IMR-90 (cell line): ENCODE measurements around the gene ZNF766. TPM values are rescaled to one million over a fixed set of nuclear protein-coding genes. Genes with fewer than 3 reads are reported as not detected.

Experiments
- ATAC-seq: fragments of 200-7000 bp; cut with Tn5 transposase; 2 replicates; pipeline ENCODE4 v1.9.1; 2020; ENCODE audit warnings: low read depth, mild to moderate bottlenecking, moderate library complexity
- BruUV-seq: library from RNA; stranded (reverse); fragments of 400-500 nt; replicated peaks from 2 replicates; lab custom pipeline; 2021; lab: Mats Ljungman, UMichigan
- CTCF ChIA-PET: fragments of 300-600 bp; formaldehyde crosslinking; extraction: SDS; loops from one replicate; lab custom pipeline; 2021; ENCODE audit warnings: antibody characterized with exemption; lab: Yijun Ruan, JAX
- POLR2A ChIA-PET: fragments of 300-600 bp; sonication (Branson Sonifier 250); formaldehyde crosslinking; loops from one replicate; lab custom pipeline; 2022; ENCODE audit warnings: antibody characterized with exemption; ENCODE audit not compliant: unreplicated experiment; lab: Charles Lee
- DNase-seq: peaks from one replicate; pipeline ENCODE4 v3.0.0; 2013
- H2AFZ ChIP-seq: replicated peaks from 2 replicates; pipeline ENCODE3; 2013; ENCODE audit warnings: low read length, mild to moderate bottlenecking; ENCODE audit not compliant: poor library complexity
- H2AK5ac ChIP-seq: 2 replicates; pipeline ENCODE4 v1.6.1; 2013; ENCODE audit warnings: low read depth, low read length, inconsistent platforms
- H2AK9ac ChIP-seq: replicated peaks from 2 replicates; pipeline ENCODE3; 2013; ENCODE audit warnings: mild to moderate bottlenecking, low read depth, low read length, moderate library complexity; ENCODE audit not compliant: poor library complexity
- H2BK120ac ChIP-seq: 2 replicates; pipeline ENCODE4 v1.6.1; 2013; ENCODE audit warnings: low read depth, low read length, inconsistent platforms
- H2BK15ac ChIP-seq: 3 replicates; pipeline ENCODE4 v1.6.1; 2013; ENCODE audit warnings: low read depth, low read length, inconsistent platforms
- H2BK20ac ChIP-seq: 2 replicates; pipeline ENCODE4 v1.6.1; 2013; ENCODE audit warnings: low read depth, mild to moderate bottlenecking, inconsistent platforms, low read length, moderate library complexity
- H2BK5ac ChIP-seq: 2 replicates; pipeline ENCODE4 v1.6.1; 2013; ENCODE audit warnings: mild to moderate bottlenecking, low read depth, low read length, inconsistent platforms; ENCODE audit not compliant: poor library complexity, severe bottlenecking
- H3K14ac ChIP-seq: replicated peaks from 2 replicates; pipeline ENCODE4 v1.6.1; 2013; ENCODE audit warnings: low read depth, low read length, inconsistent platforms
- H3K18ac ChIP-seq: 2 replicates; pipeline ENCODE4 v1.6.1; 2013; ENCODE audit warnings: low read depth, low read length, control low read depth
- H3K23ac ChIP-seq: 2 replicates; pipeline ENCODE4 v1.6.1; 2013; ENCODE audit warnings: low read depth, low read length, inconsistent platforms
- H3K27ac ChIP-seq: 2 replicates; pipeline ENCODE4 v1.5.1; 2013; ENCODE audit warnings: mild to moderate bottlenecking, control low read depth, low read length; ENCODE audit not compliant: insufficient read depth
- H3K27me3 ChIP-seq: 2 replicates; pipeline ENCODE4 v1.6.1; 2013; ENCODE audit warnings: low read length; ENCODE audit not compliant: control insufficient read depth, insufficient read depth
- H3K36me3 ChIP-seq: 2 replicates; pipeline ENCODE4 v1.6.1; 2013; ENCODE audit warnings: low read length, mixed read lengths; ENCODE audit not compliant: control insufficient read depth, insufficient read depth
- H3K4ac ChIP-seq: 2 replicates; pipeline ENCODE4 v1.6.1; 2013; ENCODE audit warnings: low read depth, low read length, inconsistent platforms
- H3K4me1 ChIP-seq: 2 replicates; pipeline ENCODE4 v1.6.1; 2013; ENCODE audit warnings: low read length, mixed read lengths; ENCODE audit not compliant: control insufficient read depth, insufficient read depth
- H3K4me2 ChIP-seq: 2 replicates; pipeline ENCODE4 v1.6.1; 2013; ENCODE audit warnings: low read depth, mild to moderate bottlenecking, control low read depth, low read length, moderate library complexity
- H3K4me3 ChIP-seq: 2 replicates; pipeline ENCODE4 v1.5.1; 2013; ENCODE audit warnings: low read depth, mild to moderate bottlenecking, control low read depth, low read length, moderate library complexity; ENCODE audit not compliant: insufficient read depth
- H3K56ac ChIP-seq: 2 replicates; pipeline ENCODE4 v1.6.1; 2013; ENCODE audit warnings: low read length, inconsistent platforms; ENCODE audit not compliant: insufficient read depth; ENCODE audit errors: extremely low read depth
- H3K79me1 ChIP-seq, 2 experiments: 2 replicates each; pipeline ENCODE4 v1.6.1; 2013; ENCODE audit warnings: low read length in 2 of 2, inconsistent platforms in 1 of 2, low read depth in 1 of 2
- H3K9ac ChIP-seq: 2 replicates; pipeline ENCODE4 v1.6.1; 2013; ENCODE audit warnings: low read depth, low read length, control low read depth
- H3K9me1 ChIP-seq: 2 replicates; pipeline ENCODE4 v1.6.1; 2013; ENCODE audit warnings: low read length, inconsistent platforms; ENCODE audit not compliant: insufficient read depth
- H3K9me3 ChIP-seq: 2 replicates; pipeline ENCODE4 v1.6.1; 2013; ENCODE audit warnings: low read length; ENCODE audit not compliant: control insufficient read depth, insufficient read depth
- H4K20me1 ChIP-seq: 2 replicates; pipeline ENCODE4 v1.6.1; 2013; ENCODE audit warnings: low read length, inconsistent platforms; ENCODE audit not compliant: insufficient read depth
- H4K5ac ChIP-seq: 2 replicates; pipeline ENCODE4 v1.6.1; 2013; ENCODE audit warnings: mild to moderate bottlenecking, low read depth, low read length, control low read depth
- H4K8ac ChIP-seq, 2 experiments: 2 replicates each; pipeline ENCODE4 v1.6.1; 2013; ENCODE audit warnings: low read depth in 2 of 2, low read length in 2 of 2, control low read depth in 1 of 2, inconsistent platforms in 1 of 2
- H4K91ac ChIP-seq: 2 replicates; pipeline ENCODE4 v1.6.1; 2013; ENCODE audit warnings: low read depth, low read length, inconsistent platforms; ENCODE audit not compliant: insufficient read depth
- BHLHE40 ChIP-seq: fragments of 150-350 bp; IDR thresholded peaks from 2 replicates; pipeline ENCODE4 v1.6.1; 2016; ENCODE audit warnings: mild to moderate bottlenecking, low read depth, low read length
- CHD1 ChIP-seq: IDR thresholded peaks from 2 replicates; pipeline ENCODE4 v1.6.1; 2012; ENCODE audit warnings: low read depth, low read length, improper control_type of control experiment
- CTCF ChIP-seq: conservative IDR thresholded peaks from 2 replicates; pipeline ENCODE4 v1.5.1; 2012; ENCODE audit warnings: mild to moderate bottlenecking, low read depth, low read length, improper control_type of control experiment
- FOS ChIP-seq: fragments of 150-350 bp; IDR thresholded peaks from 2 replicates; pipeline ENCODE4 v1.6.1; 2016; ENCODE audit warnings: low read depth, low read length
- MAZ ChIP-seq: IDR thresholded peaks from 2 replicates; pipeline ENCODE4 v1.6.1; 2012; ENCODE audit warnings: low read depth, mild to moderate bottlenecking, low read length, improper control_type of control experiment, moderate library complexity, borderline replicate concordance
- POLR2A ChIP-seq: IDR thresholded peaks from 2 replicates; pipeline ENCODE4 v1.6.1; 2012; ENCODE audit warnings: mild to moderate bottlenecking, low read depth, low read length
- WGBS, 2 experiments: methylation state at CpG; one replicate each; pipeline versions ENCODE4 v1.1.5 to v1.1.7; 2013; ENCODE audit warnings: missing lambda C conversion rate in 2 of 2; ENCODE audit not compliant: insufficient read length in 1 of 2; ENCODE audit errors: extremely low coverage in 2 of 2; 5-methylcytosine and 5-hydroxymethylcytosine counted together
- dilution Hi-C: fragments of 300-500 bp; cut with HindIII; formaldehyde crosslinking; loops from one replicate; pipeline ENCODE4 v1.14.3; 2018; ENCODE audit warnings: low sequenced_read_pairs; ENCODE audit not compliant: unreplicated experiment
- in situ Hi-C: fragments of 300-500 bp; cut with MboI; formaldehyde crosslinking; loops from 3 replicates; pipeline ENCODE4 v1.14.3; 2019; ENCODE audit warnings: low sequenced_read_pairs, inconsistent platforms, mixed read lengths
- intact Hi-C: fragments of 100-400 bp; cut with micrococcal nuclease; formaldehyde crosslinking; loops from 2 replicates; pipeline ENCODE4 v1.10.0; 2022
- polyA plus RNA-seq, 3 experiments: library from polyadenylated mRNA; depleted of rRNA; stranded (reverse); fragments of >200 nt; gene quantifications; 2 replicates each; pipeline ENCODE4 v1.2.3, GENCODE V29; 2012; ENCODE audit warnings: low replicate concordance in 1 of 3
- total RNA-seq: library from RNA; depleted of rRNA; stranded (reverse); fragments of >200 nt; gene quantifications from 2 replicates; pipeline ENCODE4 v1.2.3, GENCODE V29; 2012

ZNF766 gene
- total and polyA plus RNA-seq, 2 of the 4 experiments (the other 2 are of a cell fraction): 4.9 to 20.4 TPM

- POLR2A ChIA-PET: no interaction called here
- dilution Hi-C loops: no loop called here
- Histone ChIP-seq H4K8ac (peak within 1 kb of the TSS; percentile 40 to 95), H3K36me3 (peaks cover 18% of the 10 kb centered on the region), H3K4me2 (peak within 1 kb of the TSS; percentile 88), H4K5ac (peak within 1 kb of the TSS; percentile 96), H3K56ac (peak within 1 kb of the TSS; percentile 32), H3K9ac (peak within 1 kb of the TSS; percentile 94), H2BK15ac (no peak within 1 kb of the TSS), H2BK20ac (no peak within 1 kb of the TSS), H2AK9ac (peak within 1 kb of the TSS; percentile 84), H3K9me1 (no peaks in the 10 kb centered on the region), H2BK120ac (no peak within 1 kb of the TSS), H2AK5ac (peak within 1 kb of the TSS; percentile 12; the same call in 1 of the 2 replicates), H4K91ac (no peak within 1 kb of the TSS; the same call in 1 of the 2 replicates), H3K4ac (peak within 1 kb of the TSS; percentile 67), H3K27me3 (no peaks in the 10 kb centered on the region), H3K27ac (peak within 1 kb of the TSS; percentile 95), H3K23ac (peak within 1 kb of the TSS; percentile 36; the same call in 1 of the 2 replicates), H3K9me3 (peaks cover 4% of the 10 kb centered on the region; the same call in 1 of the 2 replicates), H3K4me1 (peaks cover 2% of the 10 kb centered on the region; the same call in 1 of the 2 replicates), H2BK5ac (peak within 1 kb of the TSS; percentile 69), H4K20me1 (no peaks in the 10 kb centered on the region), H3K14ac (peak within 1 kb of the TSS; percentile 53), H2AFZ (peak within 1 kb of the TSS; percentile 92), H3K18ac (peak within 1 kb of the TSS; percentile 79), H3K4me3 (peak within 1 kb of the TSS; percentile 99), H3K79me1 (peaks cover 10 to 16% of the 10 kb centered on the region in 2 experiments)
- ATAC-seq: peak; percentile 83
- WGBS, 2 experiments: 2% methylated on average over 26 of the region's 75 CpGs; no CpG with 5 or more reads in 1 of the 2 experiments
- CTCF ChIA-PET: no interaction called here
- intact Hi-C loops: no loop called here
- BruUV-seq: TSS peak; percentile 65
- TF ChIP-seq BHLHE40: peak; percentile 69
- TF ChIP-seq FOS: no peak
- peak; percentile 57; the same call in 1 of the 2 replicates for TF ChIP-seq POLR2A
- peak; percentile 13; the same call in 1 of the 2 replicates for TF ChIP-seq CTCF
- no peak for TF ChIP-seq CHD1
- peak; percentile 10; the same call in 1 of the 2 replicates for TF ChIP-seq MAZ
- peak; percentile 73 for DNase-seq
- in situ Hi-C loops: no loop called here
These were observed 27.6 kb downstream of the ZNF766 start, which contains the start of gene ZNF480 for GRCh38 chr19:52296773-52297600. Gene ZNF480, plus strand, starts transcription at chr19:52297169. Its CDS starts 3,244 bp downstream, at chr19:52300413.
